Suprapubic skin (tissue), 3 donors: ENCODE results near the gene TEK.

Source experiments
- POLR2AphosphoS5 ChIP-seq, 3 donors: sonication (generic); formaldehyde crosslinking; IDR thresholded peaks; one replicate each; pipeline ENCODE4 v1.6.1; 2017; ENCODE audit warnings: antibody characterized with exemption in 3 of 3
- TF ChIP-seq, protein P1 (sequence below), 2 donors: fragments of 200-600 bp in 1 of 2; fragments of 450-650 bp in 1 of 2; sonication (generic) in 1 of 2; IDR thresholded peaks; one replicate each; pipeline ENCODE4 v1.5.1; 2016 to 2019; ENCODE audit warnings: antibody characterized with exemption in 2 of 2, mild to moderate bottlenecking in 1 of 2, moderate library complexity in 1 of 2

GRCh38 chr9:27150746-27151406 is 41.9 kb downstream of the TEK start:
- TF ChIP-seq, protein P1, sequence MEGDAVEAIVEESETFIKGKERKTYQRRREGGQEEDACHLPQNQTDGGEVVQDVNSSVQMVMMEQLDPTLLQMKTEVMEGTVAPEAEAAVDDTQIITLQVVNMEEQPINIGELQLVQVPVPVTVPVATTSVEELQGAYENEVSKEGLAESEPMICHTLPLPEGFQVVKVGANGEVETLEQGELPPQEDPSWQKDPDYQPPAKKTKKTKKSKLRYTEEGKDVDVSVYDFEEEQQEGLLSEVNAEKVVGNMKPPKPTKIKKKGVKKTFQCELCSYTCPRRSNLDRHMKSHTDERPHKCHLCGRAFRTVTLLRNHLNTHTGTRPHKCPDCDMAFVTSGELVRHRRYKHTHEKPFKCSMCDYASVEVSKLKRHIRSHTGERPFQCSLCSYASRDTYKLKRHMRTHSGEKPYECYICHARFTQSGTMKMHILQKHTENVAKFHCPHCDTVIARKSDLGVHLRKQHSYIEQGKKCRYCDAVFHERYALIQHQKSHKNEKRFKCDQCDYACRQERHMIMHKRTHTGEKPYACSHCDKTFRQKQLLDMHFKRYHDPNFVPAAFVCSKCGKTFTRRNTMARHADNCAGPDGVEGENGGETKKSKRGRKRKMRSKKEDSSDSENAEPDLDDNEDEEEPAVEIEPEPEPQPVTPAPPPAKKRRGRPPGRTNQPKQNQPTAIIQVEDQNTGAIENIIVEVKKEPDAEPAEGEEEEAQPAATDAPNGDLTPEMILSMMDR (IDR thresholded peaks at IDR 0.05), result no peak
- no peak for TF ChIP-seq POLR2AphosphoS5 (IDR thresholded peaks at IDR 0.05)
